A549 (cell line): ENCODE measurements around the gene RELN.

Experiments
- CEBPB ChIP-seq, 2 experiments: fragments of >200 bp in 1 of 2; sonication (Bioruptor Twin) in 1 of 2; formaldehyde crosslinking in 1 of 2; IDR thresholded peaks; 2 replicates each; pipeline ENCODE4 v1.6.1; 2012 to 2016
- E2F6 ChIP-seq: IDR thresholded peaks from 2 replicates; pipeline ENCODE4 v1.6.1; 2012; ENCODE audit warnings: low read depth, borderline replicate concordance
- KDM1A ChIP-seq: fragments of 200-600 bp; sonication (generic); IDR thresholded peaks from 2 replicates; pipeline ENCODE4 v1.6.1; 2016; ENCODE audit warnings: low read depth, mild to moderate bottlenecking
- MAX ChIP-seq: IDR thresholded peaks from 2 replicates; pipeline ENCODE4 v1.6.1; 2012
- MAZ ChIP-seq: fragments of 150-350 bp; IDR thresholded peaks from 2 replicates; pipeline ENCODE4 v1.6.1; 2014; ENCODE audit warnings: antibody characterized with exemption, low read depth, low read length, borderline replicate concordance
- PHF8 ChIP-seq: fragments of 200-600 bp; sonication (generic); IDR thresholded peaks from 2 replicates; pipeline ENCODE4 v1.6.1; 2016; ENCODE audit warnings: low read depth, mild to moderate bottlenecking, antibody characterized with exemption, moderate library complexity, borderline replicate concordance
- POLR2A ChIP-seq: IDR thresholded peaks from 2 replicates; pipeline ENCODE4 v1.6.1; 2012; ENCODE audit warnings: mild to moderate bottlenecking, low read length
- RAD21 ChIP-seq, 2 experiments: fragments of >200 bp in 1 of 2; sonication (Bioruptor Twin) in 1 of 2; formaldehyde crosslinking in 1 of 2; IDR thresholded peaks in 1 of 2; conservative IDR thresholded peaks in 1 of 2; 2 replicates in 1 of 2; 3 replicates in 1 of 2; pipeline ENCODE4 v1.6.1; 2012 to 2018; ENCODE audit warnings: inconsistent platforms in 1 of 2
- RFX5 ChIP-seq: fragments of 450-650 bp; IDR thresholded peaks from 2 replicates; pipeline ENCODE4 v1.7.1; 2014; ENCODE audit warnings: antibody characterized with exemption, mild to moderate bottlenecking, moderate library complexity
- ZC3H11A ChIP-seq: fragments of 450-650 bp; IDR thresholded peaks from 2 replicates; pipeline ENCODE4 v1.6.1; 2014; ENCODE audit warnings: antibody characterized with exemption, mild to moderate bottlenecking
- TF ChIP-seq, protein P1 (sequence below): fragments of >200 bp; sonication (Bioruptor Twin); formaldehyde crosslinking; IDR thresholded peaks from 3 replicates; pipeline ENCODE4 v1.5.1; 2016
- TF ChIP-seq, protein P2 (sequence below): fragments of 200-600 bp; sonication (generic); IDR thresholded peaks from 2 replicates; pipeline ENCODE4 v1.6.1; 2016; ENCODE audit warnings: antibody characterized with exemption, mild to moderate bottlenecking, moderate library complexity
- TF ChIP-seq, protein P3 (sequence below): fragments of 150-350 bp; IDR thresholded peaks from 2 replicates; pipeline ENCODE4 v1.6.1; 2014; ENCODE audit warnings: low read depth, mild to moderate bottlenecking, low read length

GRCh38 chr7:103922407-103922806 lies 67.1 kb downstream of the RELN start:
- TF ChIP-seq ZC3H11A (no peak), RFX5 (no peak), E2F6 (no peak), MAZ (no peak), KDM1A (no peak), CEBPB (IDR thresholded peaks at IDR 0.05) (no peak), MAX (no peak), POLR2A (no peak), RAD21 (conservative IDR thresholded peaks at IDR 0.05 in 1 of 2, IDR thresholded peaks at IDR 0.05 in 1 of 2) (no peak), PHF8 (no peak)
- TF ChIP-seq, protein P1, sequence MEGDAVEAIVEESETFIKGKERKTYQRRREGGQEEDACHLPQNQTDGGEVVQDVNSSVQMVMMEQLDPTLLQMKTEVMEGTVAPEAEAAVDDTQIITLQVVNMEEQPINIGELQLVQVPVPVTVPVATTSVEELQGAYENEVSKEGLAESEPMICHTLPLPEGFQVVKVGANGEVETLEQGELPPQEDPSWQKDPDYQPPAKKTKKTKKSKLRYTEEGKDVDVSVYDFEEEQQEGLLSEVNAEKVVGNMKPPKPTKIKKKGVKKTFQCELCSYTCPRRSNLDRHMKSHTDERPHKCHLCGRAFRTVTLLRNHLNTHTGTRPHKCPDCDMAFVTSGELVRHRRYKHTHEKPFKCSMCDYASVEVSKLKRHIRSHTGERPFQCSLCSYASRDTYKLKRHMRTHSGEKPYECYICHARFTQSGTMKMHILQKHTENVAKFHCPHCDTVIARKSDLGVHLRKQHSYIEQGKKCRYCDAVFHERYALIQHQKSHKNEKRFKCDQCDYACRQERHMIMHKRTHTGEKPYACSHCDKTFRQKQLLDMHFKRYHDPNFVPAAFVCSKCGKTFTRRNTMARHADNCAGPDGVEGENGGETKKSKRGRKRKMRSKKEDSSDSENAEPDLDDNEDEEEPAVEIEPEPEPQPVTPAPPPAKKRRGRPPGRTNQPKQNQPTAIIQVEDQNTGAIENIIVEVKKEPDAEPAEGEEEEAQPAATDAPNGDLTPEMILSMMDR = no peak
- TF ChIP-seq, protein P2, sequence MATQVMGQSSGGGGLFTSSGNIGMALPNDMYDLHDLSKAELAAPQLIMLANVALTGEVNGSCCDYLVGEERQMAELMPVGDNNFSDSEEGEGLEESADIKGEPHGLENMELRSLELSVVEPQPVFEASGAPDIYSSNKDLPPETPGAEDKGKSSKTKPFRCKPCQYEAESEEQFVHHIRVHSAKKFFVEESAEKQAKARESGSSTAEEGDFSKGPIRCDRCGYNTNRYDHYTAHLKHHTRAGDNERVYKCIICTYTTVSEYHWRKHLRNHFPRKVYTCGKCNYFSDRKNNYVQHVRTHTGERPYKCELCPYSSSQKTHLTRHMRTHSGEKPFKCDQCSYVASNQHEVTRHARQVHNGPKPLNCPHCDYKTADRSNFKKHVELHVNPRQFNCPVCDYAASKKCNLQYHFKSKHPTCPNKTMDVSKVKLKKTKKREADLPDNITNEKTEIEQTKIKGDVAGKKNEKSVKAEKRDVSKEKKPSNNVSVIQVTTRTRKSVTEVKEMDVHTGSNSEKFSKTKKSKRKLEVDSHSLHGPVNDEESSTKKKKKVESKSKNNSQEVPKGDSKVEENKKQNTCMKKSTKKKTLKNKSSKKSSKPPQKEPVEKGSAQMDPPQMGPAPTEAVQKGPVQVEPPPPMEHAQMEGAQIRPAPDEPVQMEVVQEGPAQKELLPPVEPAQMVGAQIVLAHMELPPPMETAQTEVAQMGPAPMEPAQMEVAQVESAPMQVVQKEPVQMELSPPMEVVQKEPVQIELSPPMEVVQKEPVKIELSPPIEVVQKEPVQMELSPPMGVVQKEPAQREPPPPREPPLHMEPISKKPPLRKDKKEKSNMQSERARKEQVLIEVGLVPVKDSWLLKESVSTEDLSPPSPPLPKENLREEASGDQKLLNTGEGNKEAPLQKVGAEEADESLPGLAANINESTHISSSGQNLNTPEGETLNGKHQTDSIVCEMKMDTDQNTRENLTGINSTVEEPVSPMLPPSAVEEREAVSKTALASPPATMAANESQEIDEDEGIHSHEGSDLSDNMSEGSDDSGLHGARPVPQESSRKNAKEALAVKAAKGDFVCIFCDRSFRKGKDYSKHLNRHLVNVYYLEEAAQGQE = no peak
- TF ChIP-seq, protein P3, sequence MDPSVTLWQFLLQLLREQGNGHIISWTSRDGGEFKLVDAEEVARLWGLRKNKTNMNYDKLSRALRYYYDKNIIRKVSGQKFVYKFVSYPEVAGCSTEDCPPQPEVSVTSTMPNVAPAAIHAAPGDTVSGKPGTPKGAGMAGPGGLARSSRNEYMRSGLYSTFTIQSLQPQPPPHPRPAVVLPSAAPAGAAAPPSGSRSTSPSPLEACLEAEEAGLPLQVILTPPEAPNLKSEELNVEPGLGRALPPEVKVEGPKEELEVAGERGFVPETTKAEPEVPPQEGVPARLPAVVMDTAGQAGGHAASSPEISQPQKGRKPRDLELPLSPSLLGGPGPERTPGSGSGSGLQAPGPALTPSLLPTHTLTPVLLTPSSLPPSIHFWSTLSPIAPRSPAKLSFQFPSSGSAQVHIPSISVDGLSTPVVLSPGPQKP = no peak
